PC-3 (cell line): ENCODE results near the gene EPHB1.

Experiments used
- CTCF ChIP-seq: fragments of 300-600 bp; sonication (generic); conservative IDR thresholded peaks from 2 replicates; pipeline ENCODE4 v1.5.1; 2017; ENCODE audit warnings: antibody characterized with exemption, low read depth, mild to moderate bottlenecking, low read length
- EZH2 ChIP-seq: fragments of 300-600 bp; sonication (generic); IDR thresholded peaks from one replicate; pipeline ENCODE4 v1.6.1; 2017; ENCODE audit warnings: antibody characterized with exemption, mild to moderate bottlenecking, low read length; ENCODE audit not compliant: unreplicated experiment
- EZH2phosphoT487 ChIP-seq: fragments of 300-600 bp; sonication (generic); IDR thresholded peaks from 2 replicates; pipeline ENCODE4 v1.6.1; 2018; ENCODE audit warnings: mild to moderate bottlenecking, antibody characterized with exemption, low read length, borderline replicate concordance

- no peak for TF ChIP-seq CTCF
- no peak for TF ChIP-seq EZH2
- no peak for TF ChIP-seq EZH2phosphoT487
These were observed 229.1 kb downstream of the EPHB1 start for GRCh38 chr3:135023996-135024658.
